Measurements from ENCODE around the gene BICD1.

DNA sequence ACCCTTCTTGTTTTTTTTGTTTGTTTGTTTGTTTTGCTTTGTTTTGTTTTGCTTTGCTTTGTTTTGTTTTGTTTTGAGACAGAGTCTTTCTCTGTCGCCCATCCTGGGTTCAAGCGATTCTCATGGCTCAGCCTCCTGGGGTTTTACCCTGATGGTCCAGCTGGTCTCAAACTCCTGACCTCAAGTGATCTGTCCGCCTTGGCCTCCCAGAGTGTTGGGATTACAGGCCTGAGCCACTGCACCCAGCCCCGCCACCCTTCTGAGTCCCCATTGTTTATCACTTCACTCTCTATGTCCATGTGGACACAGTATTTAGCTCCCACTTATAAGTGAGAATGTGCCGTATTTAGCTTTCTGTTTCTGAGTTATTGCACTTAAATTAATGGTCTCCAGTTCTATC is 36.9 kb upstream of the BICD1 start:
- TF ChIP-seq, protein P1, sequence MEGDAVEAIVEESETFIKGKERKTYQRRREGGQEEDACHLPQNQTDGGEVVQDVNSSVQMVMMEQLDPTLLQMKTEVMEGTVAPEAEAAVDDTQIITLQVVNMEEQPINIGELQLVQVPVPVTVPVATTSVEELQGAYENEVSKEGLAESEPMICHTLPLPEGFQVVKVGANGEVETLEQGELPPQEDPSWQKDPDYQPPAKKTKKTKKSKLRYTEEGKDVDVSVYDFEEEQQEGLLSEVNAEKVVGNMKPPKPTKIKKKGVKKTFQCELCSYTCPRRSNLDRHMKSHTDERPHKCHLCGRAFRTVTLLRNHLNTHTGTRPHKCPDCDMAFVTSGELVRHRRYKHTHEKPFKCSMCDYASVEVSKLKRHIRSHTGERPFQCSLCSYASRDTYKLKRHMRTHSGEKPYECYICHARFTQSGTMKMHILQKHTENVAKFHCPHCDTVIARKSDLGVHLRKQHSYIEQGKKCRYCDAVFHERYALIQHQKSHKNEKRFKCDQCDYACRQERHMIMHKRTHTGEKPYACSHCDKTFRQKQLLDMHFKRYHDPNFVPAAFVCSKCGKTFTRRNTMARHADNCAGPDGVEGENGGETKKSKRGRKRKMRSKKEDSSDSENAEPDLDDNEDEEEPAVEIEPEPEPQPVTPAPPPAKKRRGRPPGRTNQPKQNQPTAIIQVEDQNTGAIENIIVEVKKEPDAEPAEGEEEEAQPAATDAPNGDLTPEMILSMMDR (IDR thresholded peaks at IDR 0.05) = no peak
- TF ChIP-seq POLR2A (IDR thresholded peaks at IDR 0.05) = no peak
